HPDE6-E6E7 (cell line): ENCODE measurements around the gene CDK1.
"Not testable (repeated sequence)": the region's sequence is repeated elsewhere in the genome, so short reads cannot be mapped to it uniquely, and the experiment has no call there.

Experiments used
- DNase-seq: peaks from one replicate; pipeline ENCODE4 v3.0.0; 2011; ENCODE audit warnings: missing footprints; ENCODE audit errors: extremely low spot score

CDK1 gene

DNA sequence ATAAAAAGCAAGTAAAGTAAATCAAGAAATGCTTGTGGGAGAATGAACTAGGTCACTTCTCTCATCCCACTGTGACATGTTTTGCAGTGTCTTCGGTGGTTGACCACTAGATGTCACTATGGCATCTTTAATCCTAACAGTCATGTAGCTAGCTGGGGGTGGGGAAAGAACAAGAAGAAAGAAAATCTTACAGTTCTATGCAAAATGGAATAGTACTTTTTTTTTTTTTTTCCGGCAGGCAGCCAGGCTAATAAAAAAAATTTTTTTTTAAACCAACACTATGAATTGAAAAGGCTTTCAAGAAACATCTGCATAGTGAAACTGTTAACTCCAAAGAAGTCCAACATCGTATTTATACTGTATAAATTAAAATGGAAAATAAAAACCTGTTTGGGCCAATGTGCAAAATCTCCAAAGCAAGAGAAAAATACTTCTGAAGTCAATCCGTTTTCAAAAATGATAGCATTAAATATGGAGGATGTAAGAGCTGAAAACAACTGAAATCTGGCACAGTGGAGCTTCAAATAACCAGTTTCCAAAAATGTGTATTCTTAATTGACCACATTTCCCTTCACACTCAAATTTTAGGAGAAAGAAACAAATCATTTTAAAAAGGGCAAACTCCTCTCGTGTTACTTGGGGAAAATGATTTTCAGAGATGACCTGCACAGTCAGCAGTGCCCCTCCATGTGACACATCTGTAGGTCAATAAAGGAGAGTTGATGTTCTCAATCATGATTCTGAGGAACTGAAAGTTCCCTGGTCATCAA lies 38.5 kb downstream of the CDK1 start:
- peak; percentile 70 for DNase-seq

DNA sequence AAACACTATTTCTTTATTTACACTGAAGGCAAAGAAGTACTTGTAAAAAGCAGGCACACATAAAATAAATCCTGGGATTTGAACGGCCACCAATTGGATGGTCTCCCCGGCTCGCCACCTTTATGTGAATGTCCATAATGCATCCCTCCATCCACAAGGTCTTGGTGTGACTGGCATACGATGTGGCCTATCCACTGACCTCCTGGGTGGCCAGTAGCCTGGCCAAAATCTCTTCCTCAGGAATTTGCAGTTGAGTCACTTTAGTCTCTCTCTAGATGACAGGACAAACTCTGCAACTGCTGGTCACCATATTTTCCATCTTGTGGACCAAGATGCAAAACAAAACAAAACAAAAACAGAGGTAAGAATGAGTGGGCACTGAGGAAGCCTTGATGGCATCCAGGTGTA lies 39.1 kb downstream of the CDK1 start:
- DNase-seq = no peak

DNA sequence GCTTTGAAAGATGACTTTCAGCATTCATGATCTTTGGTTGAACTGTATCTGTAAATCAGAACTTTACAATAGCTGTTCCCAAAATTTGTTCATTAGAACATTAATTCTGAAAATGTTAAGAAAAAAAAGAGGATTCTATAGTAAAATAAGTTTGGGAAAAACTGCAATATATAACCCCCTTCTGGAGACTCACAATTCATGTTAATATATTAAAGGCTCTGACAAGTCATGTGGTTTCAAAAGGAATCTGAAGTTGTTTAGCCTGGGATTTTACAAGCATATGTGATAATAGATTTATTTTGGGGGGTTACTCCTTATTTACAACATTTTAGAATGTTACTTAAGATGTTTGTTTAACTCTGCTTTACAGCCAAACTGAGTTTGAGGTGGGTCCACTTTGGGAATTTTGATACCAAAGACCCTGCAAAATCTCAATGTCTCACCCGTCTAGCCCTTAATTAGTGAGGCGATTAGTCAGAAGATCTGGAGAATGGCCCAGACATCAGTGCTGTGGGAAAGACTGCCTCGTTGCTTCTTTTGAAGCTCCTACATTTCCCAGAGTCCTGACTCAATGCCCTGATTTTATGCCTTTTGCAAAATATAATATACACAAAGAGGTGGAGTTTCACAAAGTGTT lies 40.0 kb downstream of the CDK1 start:
- no peak for DNase-seq

DNA sequence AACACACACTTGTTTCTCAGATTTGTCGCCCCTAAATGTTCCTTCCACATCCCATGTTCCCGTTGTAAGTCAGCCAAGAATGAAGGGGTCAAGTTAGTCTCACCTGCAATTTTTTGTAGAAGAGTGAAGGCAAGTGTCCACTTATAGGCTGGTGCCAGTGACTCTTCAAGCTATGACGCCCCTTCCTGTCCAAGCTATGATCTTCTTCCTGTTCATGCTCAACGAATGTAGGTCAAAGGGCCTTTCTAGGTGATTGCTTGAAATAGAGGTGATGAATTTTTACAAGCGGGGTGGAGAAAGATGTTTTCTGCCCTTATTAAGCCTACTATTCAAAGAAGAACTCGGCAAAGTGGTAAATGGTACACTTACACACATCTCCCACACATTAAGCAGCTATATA lies 41.0 kb downstream of the CDK1 start:
- no peak for DNase-seq

DNA sequence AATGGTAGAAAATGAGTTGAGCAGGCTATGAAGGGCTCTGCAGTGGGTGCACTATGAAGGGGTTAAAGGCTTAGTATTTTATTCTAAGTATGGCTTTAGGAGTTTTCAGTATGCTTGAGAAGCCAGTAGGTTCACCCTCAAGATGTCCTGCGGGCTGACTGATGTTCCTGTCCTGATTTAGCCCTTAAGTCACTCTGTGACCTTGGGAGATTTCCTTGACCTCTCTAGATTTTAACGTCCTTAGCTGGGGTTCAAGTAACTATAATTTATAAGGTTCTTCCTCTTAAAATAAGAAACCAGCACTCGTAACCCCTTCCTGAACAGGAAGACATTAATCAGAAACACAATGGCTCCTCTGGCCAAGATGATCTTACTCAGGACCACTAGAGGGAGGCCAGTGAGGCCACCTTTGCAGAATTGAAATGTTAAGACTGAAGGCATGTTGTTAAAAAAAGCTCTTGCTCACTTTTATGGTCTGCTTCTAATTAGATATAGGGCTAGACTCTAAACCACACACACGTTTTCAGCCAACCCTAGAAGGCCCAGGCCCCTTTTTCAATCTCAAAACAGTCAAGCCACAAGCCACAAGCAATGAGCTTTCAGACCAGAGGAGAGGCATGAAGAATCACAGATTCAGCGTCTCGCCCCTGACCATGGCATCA lies 41.9 kb downstream of the CDK1 start:
- DNase-seq = no peak

DNA sequence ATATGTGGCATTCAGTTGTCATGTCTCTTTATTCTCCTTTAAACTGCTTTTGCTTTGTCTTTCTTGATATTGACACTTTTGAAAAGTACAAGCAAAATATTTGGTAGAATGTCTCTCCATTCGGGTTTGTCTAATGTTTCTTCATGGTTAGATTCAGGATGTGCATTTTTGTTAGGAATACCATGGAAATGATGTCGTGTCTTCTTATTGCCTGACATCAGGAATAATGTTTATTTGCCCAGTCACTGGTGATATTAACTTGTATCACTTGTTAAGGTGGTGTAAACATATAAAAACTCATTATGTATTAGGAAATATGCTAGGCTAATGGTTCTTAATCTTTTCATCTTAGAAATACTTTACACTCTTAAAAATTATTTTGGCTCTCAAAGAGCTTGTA lies 43.4 kb downstream of the CDK1 start:
- no peak for DNase-seq

DNA sequence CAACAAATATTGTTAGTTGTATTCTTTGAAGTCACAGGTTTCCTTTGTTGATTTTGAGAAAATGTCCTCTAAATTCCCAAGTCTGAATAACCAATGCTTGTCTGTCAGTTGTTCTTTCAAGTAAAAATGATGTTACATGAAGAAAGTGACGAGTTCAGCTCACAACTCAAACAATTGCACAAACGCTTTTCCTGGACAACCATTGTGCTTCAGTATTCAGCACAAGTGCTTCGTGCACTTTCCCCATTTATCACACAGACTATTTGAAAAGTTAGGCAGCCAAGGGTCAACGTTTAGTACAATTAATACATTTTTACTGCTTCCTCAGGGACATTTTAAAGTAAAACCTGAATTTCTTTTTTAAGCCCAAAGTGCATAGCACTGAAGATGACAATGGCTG lies 44.5 kb downstream of the CDK1 start:
- DNase-seq = no peak

DNA sequence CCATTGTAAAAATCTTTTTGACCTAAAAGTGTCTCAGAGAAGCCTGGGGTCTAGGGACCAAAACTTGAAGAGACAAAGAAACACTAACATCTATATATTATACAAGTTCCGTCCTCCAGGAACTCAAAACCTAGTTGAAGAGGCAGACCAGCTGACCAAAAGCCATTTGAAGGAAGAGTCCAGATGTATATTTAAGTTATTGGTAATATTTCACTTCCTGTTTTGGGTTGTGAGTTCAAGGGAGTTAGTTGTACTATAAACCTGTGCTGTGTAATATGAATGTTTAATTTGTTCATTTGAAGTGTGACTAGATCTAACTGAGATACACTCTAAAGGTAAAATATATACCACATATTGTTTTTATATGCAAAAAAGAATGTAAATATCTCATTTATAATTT lies 45.0 kb downstream of the CDK1 start:
- DNase-seq = no peak

DNA sequence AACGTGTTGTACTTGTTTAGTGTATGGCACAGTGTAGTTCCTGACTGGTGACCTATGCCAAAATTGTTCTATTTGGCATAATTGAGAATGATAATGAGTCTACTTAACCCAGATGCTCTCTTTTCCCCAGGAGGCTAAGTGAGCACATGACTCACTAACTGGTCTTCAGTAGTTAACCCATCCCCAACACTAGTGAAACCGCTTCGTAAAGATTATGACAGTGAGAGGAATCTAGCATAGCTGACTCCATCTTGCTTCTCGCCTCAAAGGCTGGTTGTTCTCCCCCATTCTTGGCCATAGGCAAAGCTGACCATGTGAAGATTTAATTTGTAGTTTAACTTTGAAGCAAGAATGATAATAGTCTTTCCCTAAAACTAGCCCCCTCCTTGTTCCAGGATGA lies 47.2 kb downstream of the CDK1 start:
- no peak for DNase-seq

DNA sequence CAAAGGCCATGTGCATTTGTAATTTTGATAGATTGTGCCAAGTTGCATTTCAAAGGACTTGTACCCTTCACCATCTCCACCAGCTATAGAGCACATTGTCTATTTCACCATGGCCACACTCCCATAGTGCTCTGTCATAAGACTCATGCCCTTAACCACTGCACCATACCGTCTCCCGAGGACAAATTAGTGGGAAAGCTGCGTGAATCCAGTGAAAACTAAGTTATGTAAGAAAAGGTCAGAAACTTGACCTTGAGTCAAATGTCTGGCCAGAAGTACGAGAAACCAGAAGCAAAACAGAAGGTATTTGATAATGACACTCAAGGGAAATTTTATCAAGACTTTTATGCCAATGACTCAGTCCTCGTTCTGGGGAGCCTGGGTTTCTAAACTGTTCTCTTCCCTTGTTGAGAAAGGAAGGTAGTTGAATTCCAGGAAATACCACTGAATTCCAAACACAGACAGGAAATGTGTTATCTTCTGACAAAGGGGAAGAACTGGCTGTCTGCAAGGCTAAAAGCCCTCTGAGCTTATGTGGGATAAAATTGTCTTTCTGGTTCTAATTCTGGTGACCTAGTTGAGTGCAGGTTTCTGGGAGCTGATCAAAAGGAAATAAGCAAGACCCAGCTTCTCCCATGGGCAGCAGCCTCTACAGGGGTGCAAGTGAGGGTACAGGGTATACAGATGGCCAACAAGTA lies 49.7 kb downstream of the CDK1 start:
- DNase-seq = no peak

DNA sequence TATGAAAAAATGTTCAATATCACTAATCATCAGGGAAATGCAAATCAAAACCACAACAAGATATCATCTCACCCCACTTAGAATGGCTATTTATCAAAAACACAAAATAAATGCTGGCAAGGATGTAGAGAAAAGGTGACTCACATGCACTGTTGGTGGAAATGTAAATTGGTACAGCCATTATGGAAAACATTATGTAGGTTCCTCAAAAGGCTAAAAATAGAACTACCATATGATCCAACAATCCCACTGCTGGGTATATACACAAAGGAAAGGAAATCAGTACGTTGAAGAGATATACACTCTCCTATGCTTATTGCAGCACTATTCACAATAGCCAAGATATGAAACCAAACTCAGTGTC lies 50.2 kb downstream of the CDK1 start:
- no peak for DNase-seq

DNA sequence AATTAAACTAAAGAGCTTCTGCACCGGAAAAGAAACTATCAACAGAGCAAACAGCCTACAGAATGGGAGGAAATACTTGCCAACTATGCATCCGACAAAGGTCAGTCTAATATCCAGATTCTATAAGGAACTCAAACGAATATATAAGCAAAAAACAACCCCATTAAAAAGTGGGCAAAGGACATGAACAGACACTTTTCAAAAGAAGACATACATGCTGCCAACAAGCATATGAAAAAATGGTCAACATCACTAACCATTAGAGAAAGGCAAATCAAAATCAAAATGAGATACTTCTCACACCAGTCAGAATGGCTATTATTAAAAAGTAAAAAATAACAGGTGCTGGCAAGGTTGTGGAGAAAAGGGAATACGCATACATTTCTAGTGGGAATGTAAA lies 53.9 kb downstream of the CDK1 start:
- DNase-seq = not testable (repeated sequence)

DNA sequence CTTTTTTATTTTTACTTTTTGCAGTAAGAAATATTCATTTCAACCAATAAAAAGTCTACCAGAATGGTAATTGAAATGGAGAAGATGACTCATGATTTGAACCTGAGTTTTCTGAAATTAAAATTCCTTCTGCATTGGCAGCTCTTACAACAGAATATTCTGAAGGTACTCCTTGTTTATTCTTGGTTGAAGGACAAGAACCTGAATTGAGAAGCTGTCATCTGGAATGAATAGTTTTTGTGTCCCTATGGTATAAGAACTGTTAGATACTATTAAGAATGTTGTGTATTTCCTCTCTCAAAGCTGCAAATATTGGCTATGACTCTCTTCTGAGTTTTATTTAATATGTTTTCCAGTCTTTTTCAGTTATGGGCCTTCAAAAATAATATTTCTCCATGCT lies 56.1 kb downstream of the CDK1 start:
- no peak for DNase-seq

DNA sequence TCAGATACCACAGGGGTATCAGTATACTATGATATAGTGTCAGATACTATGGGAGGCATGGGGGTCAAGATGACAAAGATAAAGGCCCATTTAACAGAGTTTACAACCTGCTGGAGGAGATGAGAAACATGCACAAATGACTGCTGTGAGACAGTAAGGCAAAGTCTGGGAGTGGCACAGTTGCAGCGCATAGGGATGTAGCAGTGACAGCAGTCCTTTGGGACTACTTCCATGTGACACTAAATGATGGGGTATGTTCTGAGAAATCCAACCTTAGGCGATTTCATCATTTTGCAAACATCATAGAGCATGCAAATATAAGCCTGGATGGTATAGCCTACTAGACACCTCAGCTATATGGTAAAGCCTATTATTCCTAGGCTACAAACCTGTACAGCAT lies 56.8 kb downstream of the CDK1 start:
- DNase-seq = no peak

DNA sequence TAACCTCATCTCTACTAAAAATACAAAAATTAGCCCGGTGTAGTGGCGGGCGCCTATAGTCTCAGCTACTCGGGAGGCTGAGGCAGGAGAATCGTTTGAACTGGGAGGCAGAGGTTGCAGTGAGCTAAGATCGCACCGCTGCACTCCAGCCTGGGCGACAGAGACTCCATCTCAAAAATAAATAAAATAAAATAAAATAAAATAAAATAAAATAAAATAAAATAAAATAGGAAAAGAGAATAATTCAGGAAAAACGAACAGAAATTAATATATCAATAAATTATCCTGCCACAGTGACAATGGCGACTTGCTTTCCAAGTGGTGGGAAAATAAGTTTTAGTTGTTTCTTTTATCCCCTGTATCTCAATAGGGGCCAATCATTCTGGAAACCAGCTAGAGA lies 62.9 kb downstream of the CDK1 start:
- not testable (repeated sequence) for DNase-seq

DNA sequence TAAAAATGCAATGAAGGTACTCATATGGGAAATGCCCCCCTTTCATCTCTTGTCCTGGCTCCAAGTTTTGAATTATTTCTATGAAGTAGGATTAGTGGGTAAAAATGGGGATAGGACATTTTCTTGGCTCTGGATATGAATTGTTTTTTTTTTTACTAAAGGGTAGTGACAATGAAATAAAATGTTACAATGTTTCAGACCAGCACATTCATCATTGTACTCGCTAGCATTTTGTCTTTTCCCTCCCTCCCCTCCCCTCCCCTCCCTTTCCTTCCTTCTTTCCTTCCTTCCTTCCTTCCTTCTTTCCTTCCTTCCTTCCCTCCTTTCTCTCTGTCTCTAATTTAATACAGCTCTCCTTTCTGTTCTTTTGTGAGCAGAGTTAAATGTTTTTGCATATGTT lies 64.4 kb downstream of the CDK1 start:
- DNase-seq = no peak
